HG02870 (cell line): ENCODE measurements around the gene HARS2.
"Not testable (repeated sequence)": the region's sequence is repeated elsewhere in the genome, so short reads cannot be mapped to it uniquely, and the experiment has no call there.

Experiments
- ATAC-seq: cut with Tn5 transposase; IDR thresholded peaks from one replicate; pipeline ENCODE4 v1.9.1; 2021; ENCODE audit warnings: mild to moderate bottlenecking, moderate library complexity; ENCODE audit not compliant: unreplicated experiment

Gene HARS2

GRCh38 chr5:140690941-140691924 is at the start of gene HARS2, which contains the start of gene HARS1:
TSS of gene HARS2 (plus strand) at chr5:140691455. CDS start at chr5:140691649, 194 bp downstream.
TSS of gene HARS1 (minus strand) at chr5:140691370. CDS start at chr5:140691304, 66 bp downstream.
- ATAC-seq, result peak; percentile 98

DNA sequence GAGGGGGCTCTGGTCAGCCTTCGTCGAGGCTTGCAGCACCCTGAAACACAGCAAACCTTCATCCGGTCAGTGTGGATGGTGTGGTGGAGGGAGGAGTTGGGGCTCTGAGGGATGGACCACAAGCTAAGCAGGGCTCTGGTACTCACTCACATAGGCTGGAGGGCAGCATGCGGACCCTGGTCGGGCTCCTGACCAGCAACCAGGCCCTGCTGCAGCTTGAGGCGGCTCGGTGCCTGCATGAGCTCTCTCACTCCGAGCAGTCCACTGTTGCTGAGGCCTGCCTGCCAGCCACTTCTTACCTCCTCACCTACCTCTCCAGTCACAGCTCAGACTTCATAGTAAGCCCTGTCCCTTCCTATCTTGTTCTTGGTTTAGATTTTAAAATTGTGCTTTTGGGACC is 49.5 kb upstream of the HARS2 start:
- ATAC-seq, result no peak

- ATAC-seq, result no peak
These were observed 48.5 kb upstream of the HARS2 start for GRCh38 chr5:140642718-140643117.

DNA sequence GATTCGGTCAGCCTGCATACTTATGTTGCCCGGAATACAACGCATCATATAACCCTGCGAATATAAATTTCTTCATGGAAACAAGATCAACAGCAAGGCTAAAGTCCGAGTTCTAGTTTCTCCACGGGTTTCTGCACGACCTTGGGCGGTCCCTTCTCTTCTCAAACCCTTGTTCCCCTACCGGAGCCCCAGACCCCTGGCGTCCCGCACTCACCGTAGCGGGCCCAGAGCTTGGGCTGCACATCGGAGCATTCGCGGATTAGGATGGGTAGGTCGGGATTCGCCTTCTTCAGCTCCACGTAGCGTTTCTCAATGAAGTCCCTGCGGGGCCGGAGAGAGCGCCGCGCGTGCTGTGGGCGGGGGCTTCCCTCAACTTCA is 44.2 kb upstream of the HARS2 start:
- ATAC-seq, result no peak

DNA sequence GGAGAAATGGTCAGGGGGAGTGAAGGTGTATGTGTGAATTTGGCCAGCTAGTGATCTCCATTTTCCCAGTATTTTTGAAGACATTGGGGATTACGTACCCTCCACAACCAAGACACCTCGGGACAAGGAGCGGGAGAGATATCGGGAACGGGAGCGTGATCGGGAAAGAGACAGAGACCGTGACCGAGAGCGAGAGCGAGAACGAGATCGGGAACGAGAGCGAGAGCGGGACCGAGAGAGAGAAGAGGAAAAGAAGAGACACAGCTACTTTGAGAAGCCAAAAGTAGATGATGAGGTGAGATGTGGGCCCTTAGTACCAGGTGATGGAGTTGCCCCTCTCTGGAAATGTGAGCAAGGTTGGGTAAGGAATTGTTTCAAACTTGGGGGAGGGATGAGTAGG is 32.4 kb upstream of the HARS2 start:
- no peak for ATAC-seq

- ATAC-seq, result not testable (repeated sequence)
These were observed 30.9 kb upstream of the HARS2 start for GRCh38 chr5:140660371-140660770.

DNA sequence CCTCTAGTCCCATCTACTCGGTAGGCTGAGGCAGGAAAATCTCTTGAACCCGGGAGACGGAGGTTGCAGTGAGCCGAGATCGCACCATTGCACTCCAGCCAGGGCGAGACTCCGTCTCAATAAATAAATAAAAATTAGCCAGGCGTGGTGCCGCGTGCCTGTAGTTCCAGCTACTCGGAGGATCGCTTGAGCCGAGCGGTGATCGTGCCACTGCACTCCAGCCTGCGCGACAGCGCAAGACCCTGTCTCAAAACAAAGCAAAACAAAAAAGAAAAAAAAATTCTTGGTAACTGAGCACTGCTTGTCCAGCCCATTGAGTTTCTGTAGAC is 27.3 kb upstream of the HARS2 start:
- no peak for ATAC-seq

DNA sequence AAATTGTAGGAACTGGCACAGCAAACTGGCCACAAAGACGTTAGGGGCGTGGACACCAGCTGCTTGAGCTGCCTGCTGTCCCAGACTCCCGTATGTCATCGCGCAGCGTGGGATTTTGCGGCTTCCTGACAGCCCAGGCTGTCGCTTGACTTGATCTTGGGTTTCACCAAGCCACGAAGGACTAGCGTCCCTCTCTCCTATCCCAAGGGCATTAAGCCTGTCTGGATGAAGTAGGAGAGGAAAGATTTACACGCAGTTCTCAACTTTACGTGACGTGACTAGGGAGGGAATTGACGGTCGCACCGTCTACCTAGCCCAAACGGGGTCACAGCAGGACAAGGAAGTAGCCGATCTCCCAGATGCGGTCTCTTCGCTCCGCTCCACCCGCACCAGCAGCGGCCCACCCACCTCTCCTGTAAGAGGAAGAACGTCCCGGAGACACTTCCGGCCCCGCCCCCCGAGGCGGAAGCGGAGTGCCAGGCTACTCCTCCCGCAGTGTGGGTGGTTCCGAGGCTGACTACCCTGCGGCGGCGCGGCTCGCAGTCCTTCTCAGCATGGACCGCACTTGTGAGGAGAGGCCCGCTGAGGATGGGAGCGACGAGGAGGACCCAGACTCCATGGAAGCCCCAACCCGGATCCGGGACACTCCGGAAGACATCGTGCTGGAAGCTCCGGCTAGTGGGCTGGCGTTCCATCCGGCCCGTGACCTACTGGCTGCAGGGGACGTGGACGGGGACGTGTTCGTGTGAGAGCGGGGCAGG is 26.7 kb upstream of the HARS2 start, which contains the start of gene WDR55:
Gene WDR55 (plus strand): TSS at position 546 of the 761 bp plus-strand sequence. CDS start 9 bp downstream, at position 555.
- ATAC-seq, result peak; percentile 95

DNA sequence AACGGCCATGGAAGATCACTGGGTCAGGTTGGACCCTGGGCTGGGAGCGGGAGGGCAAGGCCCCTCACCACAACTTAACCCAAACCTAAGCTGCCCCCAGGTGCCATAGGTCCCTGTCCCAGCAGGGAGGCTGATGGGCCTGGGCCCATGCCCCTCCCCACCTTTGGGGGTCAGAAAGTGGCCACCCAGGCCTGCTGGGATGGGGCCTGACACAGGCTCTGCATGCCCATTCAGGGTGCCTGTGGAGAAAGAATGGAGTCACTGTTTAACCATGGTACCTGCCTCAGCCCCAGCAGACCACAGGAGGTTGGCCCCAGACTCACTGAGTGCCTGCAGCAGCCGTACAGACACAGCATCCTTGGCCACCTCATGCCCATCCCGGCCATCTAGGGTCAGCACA is 20.2 kb upstream of the HARS2 start:
- not testable (repeated sequence) for ATAC-seq

DNA sequence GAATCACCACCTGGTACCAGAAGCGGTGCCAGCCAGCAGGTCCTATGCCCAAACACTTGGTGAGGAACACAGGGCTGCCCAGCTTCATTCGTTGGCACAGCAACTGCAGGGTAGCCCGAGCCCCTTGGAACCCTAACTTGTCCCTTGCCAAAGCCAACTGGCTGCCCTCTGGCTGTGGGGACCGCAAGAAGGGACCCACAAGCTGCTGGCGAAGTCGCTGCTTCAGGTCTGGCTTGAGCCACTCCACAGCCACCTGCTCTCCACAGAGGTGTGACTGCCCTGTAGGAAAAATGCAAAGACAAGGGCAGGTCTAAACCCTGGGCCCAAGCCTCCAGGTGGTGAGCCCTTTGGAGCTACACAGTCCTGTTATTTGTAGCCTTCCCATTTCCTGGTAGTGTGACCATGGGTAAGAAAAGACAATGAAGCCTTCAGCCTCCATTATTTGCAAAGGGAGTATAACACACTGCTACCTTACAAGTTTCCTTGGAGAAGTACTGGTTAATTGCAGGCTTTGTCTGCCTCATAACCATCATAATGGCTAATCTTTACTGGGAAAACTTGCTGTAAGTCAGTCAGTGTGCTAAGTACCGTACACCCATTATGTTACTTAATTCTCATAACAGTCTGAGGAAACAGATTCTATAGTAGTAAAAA is 19.7 kb upstream of the HARS2 start:
- ATAC-seq, result no peak

- ATAC-seq, result no peak
These were observed 18.6 kb upstream of the HARS2 start for GRCh38 chr5:140672455-140673186.

- ATAC-seq, result no peak
These were observed 17.9 kb upstream of the HARS2 start, which contains the start of gene DND1 for GRCh38 chr5:140673187-140673976. TSS of gene DND1 (minus strand) at chr5:140673576. CDS start at chr5:140673542, 34 bp downstream.

DNA sequence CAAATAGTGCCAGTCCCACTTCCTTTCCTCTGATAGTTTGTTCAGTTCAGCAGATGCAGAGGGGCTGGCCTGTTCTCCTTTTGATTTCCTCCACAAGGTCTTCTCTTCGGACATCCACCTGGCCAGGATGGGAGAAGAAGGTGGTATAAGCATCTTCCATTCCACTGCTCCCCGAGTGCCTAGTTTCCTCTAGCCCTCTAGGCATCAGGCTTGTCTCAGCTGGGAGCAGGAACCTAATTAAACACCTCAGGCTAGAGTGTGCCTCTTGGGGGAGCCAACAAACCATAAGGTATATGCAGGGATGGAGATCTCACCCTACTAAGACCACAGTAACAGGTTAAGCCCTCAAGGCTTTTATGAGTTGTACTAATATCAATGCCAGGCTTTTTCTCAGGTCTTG is 17.0 kb upstream of the HARS2 start:
- ATAC-seq, result no peak

- no peak for ATAC-seq
These were observed 16.6 kb upstream of the HARS2 start for GRCh38 chr5:140674629-140675028.

DNA sequence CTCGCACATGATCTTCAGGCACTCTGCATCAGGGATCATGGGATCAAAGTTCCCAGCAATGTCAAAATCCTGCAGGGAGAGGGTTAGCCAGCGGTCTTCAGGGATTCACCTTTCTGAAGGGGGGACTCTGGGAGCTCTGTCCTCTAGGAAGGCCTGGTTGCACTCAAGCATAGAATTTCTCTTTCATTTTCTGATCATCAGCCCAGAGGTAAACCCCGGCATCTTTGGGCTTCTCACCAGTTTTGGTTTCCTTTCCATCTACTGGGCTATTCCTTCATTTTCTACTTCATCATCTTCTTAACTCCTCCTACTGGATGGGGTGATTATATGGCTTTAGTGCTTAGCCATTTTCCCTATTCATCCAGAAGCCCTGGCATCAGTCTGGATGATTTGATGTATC is 13.3 kb upstream of the HARS2 start:
- peak; percentile 42 for ATAC-seq

GRCh38 chr5:140678993-140679392 is 12.3 kb upstream of the HARS2 start:
- no peak for ATAC-seq

DNA sequence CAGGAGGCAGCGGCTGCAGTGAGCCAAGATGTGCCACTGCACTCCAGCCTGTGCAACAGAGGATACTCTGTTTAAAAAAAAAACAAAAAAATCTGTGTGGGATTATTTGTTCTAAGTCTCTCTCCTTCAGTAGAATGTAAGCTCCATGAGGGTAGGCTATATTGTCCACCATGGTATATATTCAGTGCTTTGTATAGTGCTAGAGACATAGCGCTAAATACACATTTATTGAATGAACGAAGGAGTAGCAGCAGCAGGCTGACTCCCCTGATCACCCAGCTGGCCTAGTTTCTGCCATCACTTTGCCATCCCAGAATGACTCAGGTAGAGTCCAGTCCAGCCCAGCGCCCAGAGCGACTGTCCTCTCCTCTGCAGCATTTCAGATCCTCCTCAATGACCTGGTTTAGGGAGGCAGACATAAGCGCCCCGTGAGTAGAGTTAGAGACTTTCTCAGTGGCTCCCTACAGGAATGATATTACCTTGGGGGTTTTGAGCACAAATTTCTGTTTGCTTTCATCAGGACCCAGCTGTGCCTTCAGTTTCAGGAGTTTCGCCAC is 801 bp upstream of the HARS2 start:
- no peak for ATAC-seq

DNA sequence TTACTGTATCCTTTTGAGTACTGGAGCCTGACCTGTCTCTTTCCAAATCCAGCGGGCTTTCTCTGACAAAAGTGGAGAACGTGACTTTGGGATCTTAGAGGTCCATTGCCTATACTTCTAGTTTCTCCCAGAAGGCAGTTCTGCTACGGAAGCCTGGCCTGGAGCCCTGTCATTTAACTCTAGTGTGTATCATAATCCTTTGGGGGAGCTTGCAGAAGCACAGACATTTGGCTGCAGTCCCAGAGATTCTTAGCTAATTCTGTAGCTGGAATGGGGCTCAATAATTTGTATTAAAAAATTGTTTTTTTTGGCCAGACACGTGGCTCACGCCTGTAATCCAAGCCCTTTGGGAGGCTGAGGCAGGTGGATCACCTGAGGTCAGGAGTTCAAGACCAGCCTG is 3.0 kb downstream of the HARS2 start:
- ATAC-seq, result no peak

DNA sequence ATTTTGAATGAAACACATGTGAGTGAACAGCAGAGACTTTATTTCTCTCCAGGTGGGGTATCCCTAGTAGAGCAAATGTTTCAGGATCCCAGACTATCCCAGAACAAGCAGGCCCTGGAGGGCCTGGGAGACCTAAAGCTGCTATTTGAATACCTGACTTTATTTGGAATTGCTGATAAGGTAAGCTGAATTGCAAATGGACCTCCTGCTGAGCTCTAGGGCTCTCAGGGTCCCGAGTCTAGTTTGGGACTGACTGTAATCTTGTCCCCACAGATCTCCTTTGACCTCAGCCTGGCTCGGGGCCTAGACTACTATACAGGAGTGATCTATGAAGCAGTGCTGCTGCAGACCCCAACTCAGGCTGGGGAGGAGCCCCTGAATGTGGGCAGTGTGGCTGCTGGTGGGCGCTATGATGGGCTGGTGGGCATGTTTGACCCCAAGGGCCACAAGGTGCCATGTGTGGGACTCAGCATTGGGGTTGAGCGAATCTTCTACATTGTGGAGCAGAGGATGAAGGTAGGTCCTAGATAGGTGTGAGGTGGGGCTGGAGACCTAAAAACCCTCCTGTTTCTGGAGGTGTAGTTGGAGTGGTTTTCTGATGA is 5.7 kb downstream of the HARS2 start:
- ATAC-seq, result no peak
